Lung microvascular endothelial cell (primary cell): ENCODE data around the gene SPATS2L. TPM values are rescaled to one million over a fixed set of nuclear protein-coding genes. Genes with fewer than 3 reads are reported as not detected.

Experiments used
- DNase-seq, 2 donors: peaks; one replicate each; pipeline versions ENCODE4 v3.0.0 to v3.0.0-alpha.2; 2010; ENCODE audit warnings: low read depth in 2 of 2
- total RNA-seq: library from RNA; depleted of rRNA; stranded (reverse); fragments of >200 nt; gene quantifications from 2 replicates; pipeline ENCODE4 v1.2.1, GENCODE V29; 2014

The SPATS2L gene
- total RNA-seq, 1 donor from 2014 or later = 5.4 TPM

- DNase-seq = no peak
Observed at GRCh38 chr2:200297100-200297499, 9.4 kb upstream of the SPATS2L start.

- no peak for DNase-seq
Observed at GRCh38 chr2:200297989-200298388, 8.5 kb upstream of the SPATS2L start.

GRCh38 chr2:200298816-200299215 lies 7.7 kb upstream of the SPATS2L start:
- no peak for DNase-seq

GRCh38 chr2:200300065-200300464 lies 6.4 kb upstream of the SPATS2L start:
- no peak for DNase-seq

- DNase-seq = peak in 1 of 2 donors; percentile 63
Observed at GRCh38 chr2:200300638-200301314, 5.7 kb upstream of the SPATS2L start.

- peak in 1 of 2 donors; percentile 6 for DNase-seq
Observed at GRCh38 chr2:200301953-200302858, 4.3 kb upstream of the SPATS2L start.

GRCh38 chr2:200302940-200303727 lies 3.4 kb upstream of the SPATS2L start:
- peak in 1 of 2 donors; percentile 62 for DNase-seq

GRCh38 chr2:200305797-200306195 lies 697 bp upstream of the SPATS2L start:
- DNase-seq = peak; percentile 45 to 53

GRCh38 chr2:200306931-200307723 lies 634 bp downstream of the SPATS2L start:
- peak; percentile 58 to 61 for DNase-seq

GRCh38 chr2:200307724-200308545 lies 1.4 kb downstream of the SPATS2L start:
- peak; percentile 30 to 39 for DNase-seq

GRCh38 chr2:200308546-200309295 lies 2.2 kb downstream of the SPATS2L start:
- peak in 1 of 2 donors; percentile 5 for DNase-seq

- DNase-seq = no peak
Observed at GRCh38 chr2:200309296-200310049, 3.0 kb downstream of the SPATS2L start.

GRCh38 chr2:200310545-200310971 lies 4.1 kb downstream of the SPATS2L start:
- DNase-seq = no peak

- no peak for DNase-seq
Observed at GRCh38 chr2:200311139-200311538, 4.6 kb downstream of the SPATS2L start.

- DNase-seq = no peak
Observed at GRCh38 chr2:200314976-200315567, 8.6 kb downstream of the SPATS2L start.

- no peak for DNase-seq
Observed at GRCh38 chr2:200317975-200318374, 11.5 kb downstream of the SPATS2L start.

- no peak for DNase-seq
Observed at GRCh38 chr2:200318940-200319435, 12.5 kb downstream of the SPATS2L start.
